K562 treated with DMSO at 1 percent for 48 hours (cell line): Measurements from ENCODE around the gene LCN1. TPM values are rescaled to one million over a fixed set of nuclear protein-coding genes. Genes with fewer than 3 reads are reported as not detected.

Source experiments
- total RNA-seq: library from RNA; unstranded; fragments of 300-600 nt; gene quantifications from 2 replicates; pipeline ENCODE4 v1.2.3, GENCODE V29; 2022; ENCODE audit warnings: low replicate concordance; ENCODE audit errors: extremely low read depth

Gene LCN1
- not detected in 2 replicates for total RNA-seq

DNA sequence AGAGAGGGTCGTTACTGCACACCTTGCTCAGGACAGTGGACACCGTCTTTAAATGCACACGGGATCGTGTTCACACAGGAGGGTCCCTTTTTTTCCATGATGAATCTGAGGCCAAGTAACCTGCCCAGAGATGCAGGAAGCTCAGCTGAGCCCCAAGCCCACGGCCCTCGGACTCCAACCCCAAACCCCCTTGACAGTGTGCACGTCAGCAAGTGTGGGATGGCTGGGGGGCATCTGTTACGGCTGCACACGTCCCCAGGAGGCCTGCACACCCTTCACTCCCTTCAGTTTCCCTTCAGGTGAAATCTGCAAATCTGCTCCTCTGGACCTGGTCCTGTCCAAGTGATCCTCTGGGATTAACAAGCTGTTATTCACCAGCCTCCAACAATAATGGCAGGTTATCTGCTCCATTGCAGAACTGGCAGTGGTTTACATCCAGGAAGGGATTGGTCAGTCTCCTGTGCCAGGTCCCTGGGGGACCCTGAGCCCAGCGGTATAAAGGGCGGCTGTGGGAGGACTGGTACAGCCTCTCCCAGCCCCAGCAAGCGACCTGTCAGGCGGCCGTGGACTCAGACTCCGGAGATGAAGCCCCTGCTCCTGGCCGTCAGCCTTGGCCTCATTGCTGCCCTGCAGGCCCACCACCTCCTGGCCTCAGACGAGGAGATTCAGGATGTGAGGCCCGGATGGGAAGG is at the start of gene LCN1:
Gene LCN1 (plus strand): TSS at position 525 of the 692 bp plus-strand sequence. CDS start 58 bp downstream, at position 583.

DNA sequence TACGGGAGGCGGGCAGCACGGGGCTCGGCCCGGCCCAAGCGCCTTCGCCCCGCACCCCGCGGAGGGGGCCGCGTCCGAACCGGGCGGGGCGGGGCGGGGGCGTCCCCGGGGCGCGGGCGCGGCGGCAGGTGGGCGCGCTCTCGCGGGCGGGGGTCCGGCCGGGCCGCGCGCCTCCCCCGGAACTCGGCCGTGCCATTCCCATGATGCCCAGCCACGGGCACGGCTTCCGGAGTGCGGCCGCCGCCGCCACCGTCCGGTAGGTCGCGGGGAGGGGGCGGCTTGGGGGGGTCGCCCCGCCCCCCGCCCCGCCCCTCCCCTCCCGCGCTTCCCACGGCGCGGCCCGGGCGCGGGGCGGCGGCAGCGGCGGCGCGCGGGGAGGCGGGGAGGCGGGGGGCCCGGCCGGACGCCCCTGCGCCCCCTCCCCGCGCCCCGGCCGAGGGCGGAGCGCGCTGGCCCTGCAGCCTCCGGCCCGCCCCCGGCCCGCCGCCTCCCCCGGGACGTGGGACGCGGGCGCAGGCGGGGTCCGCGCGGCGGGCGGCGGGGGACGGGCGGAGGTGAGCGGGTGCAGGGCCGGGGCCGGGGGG is 41.7 kb upstream of the LCN1 start, which contains the start of gene PPP1R26:
Gene PPP1R26 (plus strand): TSS at position 314 of the 584 bp plus-strand sequence. CDS start 4,729 bp downstream, outside the sequence.

DNA sequence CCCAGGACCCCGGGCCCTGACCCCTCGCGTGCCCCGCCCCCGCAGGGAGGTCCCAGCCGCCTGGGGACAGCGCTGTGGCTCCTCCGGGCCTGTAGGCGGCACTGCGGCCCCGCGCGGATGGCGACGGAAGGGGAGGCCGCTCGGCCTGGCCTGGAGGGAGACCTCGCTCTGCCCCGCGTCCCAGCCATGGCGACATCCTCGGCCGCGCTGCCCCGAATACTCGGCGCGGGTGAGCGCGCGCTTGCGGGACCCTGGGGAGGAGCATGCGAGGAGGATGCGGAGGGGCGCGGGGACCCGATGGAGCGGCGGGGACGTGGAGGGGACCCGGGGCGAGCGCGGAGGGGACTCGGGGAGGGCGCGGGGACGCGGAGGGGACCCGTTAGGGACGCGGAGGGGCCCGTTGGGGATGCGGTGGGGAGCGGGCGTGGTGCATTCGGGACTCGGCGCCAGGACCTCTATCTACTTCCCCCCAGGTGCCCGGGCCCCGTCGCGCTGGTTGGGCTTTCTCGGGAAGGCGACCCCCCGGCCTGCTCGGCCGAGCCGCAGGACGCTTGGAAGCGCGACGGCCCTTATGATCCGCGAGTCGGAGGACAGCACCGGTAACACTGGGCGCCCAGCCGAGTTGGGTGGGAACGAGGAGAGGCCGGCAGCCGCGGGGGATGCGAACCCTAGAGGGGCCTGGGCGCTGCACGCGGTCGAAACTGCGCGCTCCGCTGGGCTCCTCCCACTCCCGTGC is 20.5 kb upstream of the LCN1 start, which contains the start of gene MRPS2:
Gene MRPS2 (plus strand): TSS at position 158 of the 736 bp plus-strand sequence. CDS start 29 bp downstream, at position 187.

DNA sequence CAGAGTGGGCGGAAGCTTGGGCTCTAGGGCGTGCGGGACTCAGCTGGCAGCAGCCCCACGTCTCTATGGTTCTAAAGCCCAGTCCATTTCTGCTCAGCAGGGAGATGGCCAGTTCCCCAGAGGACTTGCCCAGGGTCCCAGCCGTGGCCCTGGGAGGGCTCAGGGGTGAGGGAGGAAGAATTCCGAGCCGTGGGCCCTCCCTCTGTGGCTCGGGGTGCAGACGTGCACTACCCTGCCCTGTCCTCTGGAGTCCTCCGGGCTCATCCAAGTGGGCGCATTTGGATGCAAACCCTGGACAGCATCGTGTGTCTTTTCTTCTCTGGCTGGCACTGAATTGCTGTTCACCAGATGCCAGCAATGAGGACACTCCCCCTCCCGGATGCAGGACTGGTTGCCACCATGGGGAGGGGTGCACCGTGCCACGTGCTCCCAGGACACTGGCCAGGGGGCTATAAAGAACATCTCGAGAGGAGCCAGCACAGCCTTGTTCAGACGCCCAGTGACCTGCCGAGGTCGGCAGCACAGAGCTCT is 24.5 kb downstream of the LCN1 start, which contains the start of gene OBP2A:
Gene OBP2A (plus strand): TSS at position 481 of the 531 bp plus-strand sequence. CDS start 55 bp downstream, outside the sequence.

DNA sequence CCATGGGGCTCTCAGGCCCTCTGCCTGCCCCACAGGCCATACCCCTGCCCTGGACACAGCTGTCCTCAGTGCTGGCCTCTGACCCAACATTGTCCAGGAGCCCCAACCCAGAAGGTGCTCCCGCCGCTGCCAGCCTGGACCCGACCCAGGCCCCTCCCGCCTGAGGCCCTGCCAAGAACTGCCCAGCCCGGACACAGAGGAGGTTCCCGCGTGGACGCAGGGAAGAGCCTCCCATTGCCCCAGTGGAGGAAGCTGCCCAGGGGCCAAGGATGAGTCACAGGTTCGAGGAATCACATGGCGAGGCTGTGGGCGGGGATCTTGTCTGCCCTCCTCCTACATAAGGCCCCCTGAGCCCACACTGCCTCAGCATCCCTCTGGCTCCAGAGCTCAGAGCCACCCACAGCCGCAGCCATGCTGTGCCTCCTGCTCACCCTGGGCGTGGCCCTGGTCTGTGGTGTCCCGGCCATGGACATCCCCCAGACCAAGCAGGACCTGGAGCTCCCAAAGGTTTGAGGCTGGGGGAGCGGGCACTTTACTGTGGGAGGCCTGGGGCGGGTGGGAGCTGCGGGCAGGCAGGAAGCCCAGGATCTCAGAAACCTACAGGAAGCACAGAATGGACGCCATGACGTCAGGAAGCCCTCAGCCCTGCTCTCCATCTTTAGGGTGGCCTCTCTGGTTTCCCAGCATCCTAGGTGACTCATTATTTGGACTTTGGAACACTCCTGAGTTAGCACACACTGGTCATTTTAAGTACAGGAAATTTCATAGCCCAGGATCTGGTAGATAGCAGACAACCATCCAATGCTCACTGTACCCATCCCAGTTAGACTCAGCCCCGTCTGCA is 40.4 kb downstream of the LCN1 start, which contains the start of gene PAEP:
Gene PAEP (plus strand): TSS at position 366 of the 844 bp plus-strand sequence.

Other genes starting within 250 kb of the LCN1 start
- not detected in 2 replicates for gene PPP1R26, start 41.7 kb upstream of the LCN1 start, total RNA-seq
- not detected in 2 replicates for gene MRPS2, start 20.8 kb upstream of the LCN1 start, total RNA-seq
- gene OBP2A, start 24.7 kb downstream of the LCN1 start, total RNA-seq: not detected in 2 replicates
- gene PAEP, start 40.3 kb downstream of the LCN1 start, total RNA-seq: not detected in 2 replicates
- gene GLT6D1, start 118.1 kb downstream of the LCN1 start, total RNA-seq: not detected in 2 replicates
- gene LCN9, start 141.9 kb downstream of the LCN1 start, total RNA-seq: not detected in 2 replicates
- not detected in 2 replicates for gene SOHLH1, start 178.0 kb downstream of the LCN1 start, total RNA-seq
- gene KCNT1, start 180.7 kb downstream of the LCN1 start, total RNA-seq: not detected in 2 replicates